Measurements from ENCODE around the gene NF1. TPM values are rescaled to one million over a fixed set of nuclear protein-coding genes. Genes with fewer than 3 reads are reported as not detected.

Gene NF1
- total RNA-seq, 1 donor, result 67.0 TPM

DNA sequence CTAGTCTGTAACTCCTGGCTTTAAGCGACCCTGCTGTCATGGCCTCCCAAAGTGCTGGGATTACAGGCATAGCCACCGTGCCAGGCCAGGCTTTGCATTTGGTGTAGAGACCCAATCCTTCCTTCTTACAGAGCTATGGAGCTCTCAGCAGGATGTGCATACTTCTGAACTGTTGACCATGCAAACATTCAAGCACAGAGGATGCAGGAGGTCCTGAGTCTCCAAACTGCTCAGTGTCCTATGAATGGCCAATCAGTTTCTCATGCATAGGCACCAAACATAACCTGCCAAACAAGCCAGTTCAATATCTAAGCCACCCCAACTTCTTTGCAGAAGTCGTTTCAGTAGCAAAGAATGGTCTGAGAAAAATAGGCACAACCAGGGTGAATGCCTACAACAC lies 40.0 kb upstream of the NF1 start:
- H3K27me3 ChIP-seq (ENCODE audit: insufficient read depth, low read length), result no peaks in the 10 kb centered on the region
- no peak overlapping the region for H3K27ac ChIP-seq (ENCODE audit: low read depth, low read length)
- H3K36me3 ChIP-seq (ENCODE audit: insufficient read depth, low read length), result no peaks in the 10 kb centered on the region
- no peak for DNase-seq (ENCODE audit: insufficient read length, low spot score, missing footprints)
- no peak overlapping the region for H3K4me2 ChIP-seq (ENCODE audit: insufficient read depth, low read length)
- TF ChIP-seq, protein P1, sequence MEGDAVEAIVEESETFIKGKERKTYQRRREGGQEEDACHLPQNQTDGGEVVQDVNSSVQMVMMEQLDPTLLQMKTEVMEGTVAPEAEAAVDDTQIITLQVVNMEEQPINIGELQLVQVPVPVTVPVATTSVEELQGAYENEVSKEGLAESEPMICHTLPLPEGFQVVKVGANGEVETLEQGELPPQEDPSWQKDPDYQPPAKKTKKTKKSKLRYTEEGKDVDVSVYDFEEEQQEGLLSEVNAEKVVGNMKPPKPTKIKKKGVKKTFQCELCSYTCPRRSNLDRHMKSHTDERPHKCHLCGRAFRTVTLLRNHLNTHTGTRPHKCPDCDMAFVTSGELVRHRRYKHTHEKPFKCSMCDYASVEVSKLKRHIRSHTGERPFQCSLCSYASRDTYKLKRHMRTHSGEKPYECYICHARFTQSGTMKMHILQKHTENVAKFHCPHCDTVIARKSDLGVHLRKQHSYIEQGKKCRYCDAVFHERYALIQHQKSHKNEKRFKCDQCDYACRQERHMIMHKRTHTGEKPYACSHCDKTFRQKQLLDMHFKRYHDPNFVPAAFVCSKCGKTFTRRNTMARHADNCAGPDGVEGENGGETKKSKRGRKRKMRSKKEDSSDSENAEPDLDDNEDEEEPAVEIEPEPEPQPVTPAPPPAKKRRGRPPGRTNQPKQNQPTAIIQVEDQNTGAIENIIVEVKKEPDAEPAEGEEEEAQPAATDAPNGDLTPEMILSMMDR (IDR thresholded peaks at IDR 0.05; ENCODE audit: extremely low read depth, low read depth, low read length), result no peak
- H4K20me1 ChIP-seq (ENCODE audit: insufficient read depth, low read length), result no peaks in the 10 kb centered on the region
- no peak overlapping the region for H2AFZ ChIP-seq (ENCODE audit: low read length)
- H3K79me2 ChIP-seq (ENCODE audit: insufficient read depth, low read length), result no peaks in the 10 kb centered on the region
- no peak overlapping the region for H3K4me3 ChIP-seq (ENCODE audit: insufficient read depth, low read length)
- H3K9me3 ChIP-seq (ENCODE audit: low read depth, low read length), result no peaks in the 10 kb centered on the region
- H3K4me1 ChIP-seq (ENCODE audit: insufficient read depth, low read length), result peaks cover 15% of the 10 kb centered on the region

DNA sequence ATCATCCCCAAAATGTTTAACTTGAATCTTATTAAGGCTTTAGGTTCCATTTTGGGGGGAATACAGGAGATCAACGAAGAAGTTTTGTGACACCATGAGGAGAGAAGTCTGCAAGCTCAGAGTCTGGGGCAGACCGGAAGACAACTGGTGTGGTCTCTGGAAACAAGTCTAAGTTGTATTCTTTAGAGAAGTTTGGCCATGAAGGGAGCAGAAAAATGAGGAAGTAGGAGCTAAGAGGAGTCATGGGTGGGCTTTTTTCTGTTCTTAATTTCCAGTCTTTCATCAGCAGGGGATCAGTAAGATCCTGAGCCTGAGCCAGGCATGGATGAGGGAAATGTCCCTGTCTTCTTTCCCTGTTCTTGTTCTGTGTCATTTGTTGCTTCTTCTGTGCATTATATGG lies 35.8 kb upstream of the NF1 start:
- no peaks in the 10 kb centered on the region for H4K20me1 ChIP-seq (ENCODE audit: insufficient read depth, low read length)
- no peak overlapping the region for H3K4me3 ChIP-seq (ENCODE audit: insufficient read depth, low read length)
- TF ChIP-seq, protein P1 (IDR thresholded peaks at IDR 0.05; ENCODE audit: extremely low read depth, low read depth, low read length), result no peak
- no peaks in the 10 kb centered on the region for H3K9me3 ChIP-seq (ENCODE audit: low read depth, low read length)
- no peaks in the 10 kb centered on the region for H3K36me3 ChIP-seq (ENCODE audit: insufficient read depth, low read length)
- no peaks in the 10 kb centered on the region for H3K79me2 ChIP-seq (ENCODE audit: insufficient read depth, low read length)
- H3K27me3 ChIP-seq (ENCODE audit: insufficient read depth, low read length), result no peaks in the 10 kb centered on the region
- no peak overlapping the region for H2AFZ ChIP-seq (ENCODE audit: low read length)
- H3K27ac ChIP-seq (ENCODE audit: low read depth, low read length), result no peak overlapping the region
- DNase-seq (ENCODE audit: insufficient read length, low spot score, missing footprints), result no peak
- H3K4me1 ChIP-seq (ENCODE audit: insufficient read depth, low read length), result no peaks in the 10 kb centered on the region
- no peak overlapping the region for H3K4me2 ChIP-seq (ENCODE audit: insufficient read depth, low read length)

DNA sequence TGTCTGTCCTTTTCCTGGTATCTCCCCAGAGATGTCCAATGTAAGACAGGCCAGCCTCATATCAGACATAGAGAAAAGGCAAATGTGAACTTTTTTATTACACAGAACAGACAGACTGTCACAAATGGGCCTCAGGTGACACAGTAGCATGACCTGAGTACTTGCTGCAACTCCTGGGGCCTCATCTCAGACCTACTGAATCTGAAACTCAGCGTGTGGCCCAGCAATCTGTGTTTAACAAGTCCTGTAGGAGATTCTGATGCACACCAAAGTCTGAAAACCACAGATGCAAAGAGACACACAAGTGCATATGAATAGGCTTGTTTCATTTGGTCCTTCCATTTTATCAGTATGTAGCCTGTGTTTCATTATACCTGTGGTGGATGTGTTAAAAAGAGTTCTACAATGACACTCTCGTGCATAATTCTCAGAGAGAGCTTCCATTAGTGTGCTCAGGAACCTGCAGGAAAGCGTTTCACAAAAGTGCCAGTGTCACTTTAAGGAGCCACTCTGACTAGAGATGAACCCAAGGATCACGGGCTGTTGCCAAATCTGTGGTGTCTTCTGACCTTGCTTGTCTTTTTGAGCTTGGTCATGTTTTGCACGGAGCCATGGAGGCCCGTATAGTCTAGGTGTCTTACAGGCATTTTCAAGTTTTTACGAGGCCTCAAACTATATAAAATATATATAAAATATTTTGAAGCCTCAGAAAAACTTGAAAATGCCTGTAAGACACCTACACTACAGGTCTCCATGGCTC lies 33.8 kb upstream of the NF1 start:
- no peaks in the 10 kb centered on the region for H4K20me1 ChIP-seq (ENCODE audit: insufficient read depth, low read length)
- H3K4me3 ChIP-seq (ENCODE audit: insufficient read depth, low read length), result no peak overlapping the region
- H2AFZ ChIP-seq (ENCODE audit: low read length), result no peak overlapping the region
- DNase-seq (ENCODE audit: insufficient read length, low spot score, missing footprints), result no peak
- TF ChIP-seq, protein P1 (IDR thresholded peaks at IDR 0.05; ENCODE audit: extremely low read depth, low read depth, low read length), result no peak
- no peak overlapping the region for H3K27ac ChIP-seq (ENCODE audit: low read depth, low read length)
- H3K4me2 ChIP-seq (ENCODE audit: insufficient read depth, low read length), result no peak overlapping the region
- no peaks in the 10 kb centered on the region for H3K9me3 ChIP-seq (ENCODE audit: low read depth, low read length)
- no peaks in the 10 kb centered on the region for H3K36me3 ChIP-seq (ENCODE audit: insufficient read depth, low read length)
- H3K27me3 ChIP-seq (ENCODE audit: insufficient read depth, low read length), result no peaks in the 10 kb centered on the region
- H3K4me1 ChIP-seq (ENCODE audit: insufficient read depth, low read length), result no peaks in the 10 kb centered on the region
- H3K79me2 ChIP-seq (ENCODE audit: insufficient read depth, low read length), result no peaks in the 10 kb centered on the region

DNA sequence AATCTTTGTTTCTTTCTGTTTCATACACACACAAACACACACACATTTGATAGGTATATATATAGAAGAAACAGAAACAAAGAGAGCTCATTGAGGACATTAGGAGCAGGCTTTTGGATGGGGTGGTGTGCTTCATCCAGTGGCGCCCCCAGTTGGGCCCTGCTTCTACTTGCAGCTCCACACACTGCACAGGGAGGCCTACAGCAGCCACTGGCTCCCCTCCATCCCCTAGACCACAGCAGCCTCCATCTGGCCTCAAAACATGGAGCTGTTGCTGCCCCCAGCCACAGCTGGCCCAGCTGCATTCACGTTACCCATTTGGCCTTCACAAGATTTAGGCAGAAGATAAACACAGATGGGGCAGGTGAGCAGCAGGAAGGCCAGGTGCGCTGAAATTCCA lies 33.1 kb upstream of the NF1 start:
- Histone ChIP-seq H3K27me3 (ENCODE audit: insufficient read depth, low read length) (no peaks in the 10 kb centered on the region), H3K36me3 (ENCODE audit: insufficient read depth, low read length) (no peaks in the 10 kb centered on the region), H3K9me3 (ENCODE audit: low read depth, low read length) (no peaks in the 10 kb centered on the region), H4K20me1 (ENCODE audit: insufficient read depth, low read length) (no peaks in the 10 kb centered on the region), H3K27ac (ENCODE audit: low read depth, low read length) (no peak overlapping the region), H3K4me2 (ENCODE audit: insufficient read depth, low read length) (no peak overlapping the region), H2AFZ (ENCODE audit: low read length) (no peak overlapping the region), H3K79me2 (ENCODE audit: insufficient read depth, low read length) (no peaks in the 10 kb centered on the region), H3K4me1 (ENCODE audit: insufficient read depth, low read length) (no peaks in the 10 kb centered on the region), H3K4me3 (ENCODE audit: insufficient read depth, low read length) (no peak overlapping the region)
- TF ChIP-seq, protein P1 (IDR thresholded peaks at IDR 0.05; ENCODE audit: extremely low read depth, low read depth, low read length), result no peak
- DNase-seq (ENCODE audit: insufficient read length, low spot score, missing footprints), result no peak
